ENCODE data around the gene FXN. TPM values are rescaled to one million over a fixed set of nuclear protein-coding genes. Genes with fewer than 3 reads are reported as not detected.

Gene FXN
- total and polyA plus RNA-seq, 10 donors: 11.1 to 25.3 (median 15.8) TPM

DNA sequence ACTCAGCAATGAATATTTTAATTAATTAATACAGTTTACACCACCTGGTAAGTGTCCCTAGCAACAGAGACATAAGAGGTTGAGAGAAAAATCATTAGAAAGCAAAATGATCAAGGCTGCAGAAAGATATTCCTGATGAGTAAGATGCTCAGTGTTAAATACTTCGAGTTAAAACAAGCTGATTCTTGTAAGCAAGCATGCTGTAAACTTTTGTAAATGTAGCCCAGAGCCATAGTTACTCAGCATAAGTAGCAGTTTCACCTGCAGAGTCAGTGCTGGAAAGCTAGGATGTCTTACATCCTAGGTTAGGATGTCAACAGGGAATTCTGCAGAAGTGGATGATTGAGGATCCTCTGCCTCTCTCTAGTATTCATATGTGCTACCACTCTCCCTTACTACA is 25.8 kb upstream of the FXN start:
- H3K4me1 ChIP-seq: peaks cover 0 to 15% (median 0%) of the 10 kb centered on the region in 6 donors
- peaks cover 0 to 13% (median 0%) of the 10 kb centered on the region in 7 donors for H3K27me3 ChIP-seq (replicated peaks in 1 of 7)
- WGBS, 5 donors: 58 to 94% (median 75%) methylated on average over 1 of the region's 1 CpG
- H3K27ac ChIP-seq: no peak overlapping the region
- H3K9me3 ChIP-seq: no peaks in the 10 kb centered on the region
- no peak for DNase-seq
- H3K36me3 ChIP-seq: no peaks in the 10 kb centered on the region
- intact Hi-C loops (cut with DNase I; ENCODE audit: low total_unique reads): loop anchor here (10.0 kb wide), 1 partner anchor 425 kb away; no protein-coding TSS in a partner anchor
- H3K4me3 ChIP-seq: no peak overlapping the region
- TF ChIP-seq, protein P1, sequence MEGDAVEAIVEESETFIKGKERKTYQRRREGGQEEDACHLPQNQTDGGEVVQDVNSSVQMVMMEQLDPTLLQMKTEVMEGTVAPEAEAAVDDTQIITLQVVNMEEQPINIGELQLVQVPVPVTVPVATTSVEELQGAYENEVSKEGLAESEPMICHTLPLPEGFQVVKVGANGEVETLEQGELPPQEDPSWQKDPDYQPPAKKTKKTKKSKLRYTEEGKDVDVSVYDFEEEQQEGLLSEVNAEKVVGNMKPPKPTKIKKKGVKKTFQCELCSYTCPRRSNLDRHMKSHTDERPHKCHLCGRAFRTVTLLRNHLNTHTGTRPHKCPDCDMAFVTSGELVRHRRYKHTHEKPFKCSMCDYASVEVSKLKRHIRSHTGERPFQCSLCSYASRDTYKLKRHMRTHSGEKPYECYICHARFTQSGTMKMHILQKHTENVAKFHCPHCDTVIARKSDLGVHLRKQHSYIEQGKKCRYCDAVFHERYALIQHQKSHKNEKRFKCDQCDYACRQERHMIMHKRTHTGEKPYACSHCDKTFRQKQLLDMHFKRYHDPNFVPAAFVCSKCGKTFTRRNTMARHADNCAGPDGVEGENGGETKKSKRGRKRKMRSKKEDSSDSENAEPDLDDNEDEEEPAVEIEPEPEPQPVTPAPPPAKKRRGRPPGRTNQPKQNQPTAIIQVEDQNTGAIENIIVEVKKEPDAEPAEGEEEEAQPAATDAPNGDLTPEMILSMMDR (IDR thresholded peaks at IDR 0.05 in 8 of 11, conservative IDR thresholded peaks at IDR 0.05 in 3 of 11): no peak
- TF ChIP-seq POLR2AphosphoS5 (IDR thresholded peaks at IDR 0.05) (no peak), POLR2A (IDR thresholded peaks at IDR 0.05) (no peak)

DNA sequence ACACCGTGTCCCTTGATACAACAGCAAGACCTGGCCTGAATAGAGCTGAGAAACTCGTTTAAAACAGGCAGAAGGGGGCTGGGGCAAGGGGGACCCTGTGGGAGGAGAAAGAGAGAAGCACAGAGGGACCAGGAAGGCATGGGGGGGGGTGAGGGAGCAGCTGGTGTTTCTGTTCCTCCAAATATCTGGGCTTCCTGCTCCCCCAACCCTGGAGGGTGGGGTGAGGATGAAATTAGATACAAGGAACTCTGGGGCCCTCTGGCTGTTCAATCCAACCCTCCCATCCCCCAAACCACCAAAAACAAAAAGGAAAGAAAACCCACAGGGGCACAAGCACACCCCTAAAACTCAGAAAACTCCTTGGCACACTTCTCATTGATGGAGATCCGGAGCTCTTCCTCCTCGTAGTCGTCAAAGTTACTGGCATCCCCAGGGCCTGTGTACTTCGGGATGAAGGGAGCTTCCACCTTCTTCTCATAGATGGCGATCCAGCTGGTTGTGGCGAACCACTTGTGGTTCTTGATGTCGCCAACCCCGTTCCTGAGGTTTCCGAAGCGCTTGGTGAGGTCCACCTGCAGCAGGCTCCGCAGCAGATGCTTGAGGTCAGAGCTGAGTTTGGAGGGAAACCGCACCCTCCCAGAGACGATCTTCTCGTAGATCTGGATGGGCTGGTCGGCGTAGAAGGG is 22.7 kb upstream of the FXN start:
- Histone ChIP-seq H3K9me3 (no peaks in the 10 kb centered on the region), H3K4me3 (no peak overlapping the region), H3K4me1 (peaks cover 0 to 15% (median 0%) of the 10 kb centered on the region in 6 donors), H3K27me3 (replicated peaks in 1 of 7) (peaks cover 0 to 13% (median 0%) of the 10 kb centered on the region in 7 donors), H3K36me3 (no peaks in the 10 kb centered on the region), H3K27ac (no peak overlapping the region)
- TF ChIP-seq, protein P1 (IDR thresholded peaks at IDR 0.05 in 8 of 11, conservative IDR thresholded peaks at IDR 0.05 in 3 of 11): no peak
- TF ChIP-seq POLR2A (IDR thresholded peaks at IDR 0.05): no peak
- TF ChIP-seq POLR2AphosphoS5 (IDR thresholded peaks at IDR 0.05): no peak
- intact Hi-C loops (cut with DNase I; ENCODE audit: low total_unique reads): no loop called here
- WGBS, 5 donors: 23 to 41% (median 34%) methylated on average over 10 to 18 of the region's 18 CpGs
- no peak for DNase-seq

DNA sequence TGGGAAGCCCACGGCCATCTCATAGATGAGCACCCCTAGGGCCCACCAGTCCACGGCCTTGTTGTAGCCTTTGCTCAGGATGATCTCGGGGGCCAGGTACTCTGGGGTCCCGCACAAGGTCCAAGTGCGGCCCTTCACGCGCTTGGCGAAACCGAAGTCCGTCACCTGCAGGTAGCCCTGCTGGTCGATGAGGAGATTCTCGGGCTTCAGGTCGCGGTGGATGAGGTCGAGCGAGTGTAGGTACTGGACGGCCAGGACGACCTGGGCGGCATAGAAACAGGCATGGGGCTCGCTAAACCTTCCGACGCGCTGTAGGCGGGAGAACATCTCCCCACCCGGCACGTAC is 22.2 kb upstream of the FXN start:
- intact Hi-C loops (cut with DNase I; ENCODE audit: low total_unique reads): no loop called here
- Histone ChIP-seq H3K27me3 (replicated peaks in 1 of 7) (peaks cover 0 to 13% (median 0%) of the 10 kb centered on the region in 7 donors), H3K4me1 (peaks cover 0 to 15% (median 0%) of the 10 kb centered on the region in 6 donors), H3K4me3 (no peak overlapping the region), H3K9me3 (no peaks in the 10 kb centered on the region), H3K27ac (no peak overlapping the region), H3K36me3 (no peaks in the 10 kb centered on the region)
- WGBS, 5 donors: 91 to 97% (median 94%) methylated on average over 20 to 26 of the region's 26 CpGs
- DNase-seq: no peak
- TF ChIP-seq, protein P1 (IDR thresholded peaks at IDR 0.05 in 8 of 11, conservative IDR thresholded peaks at IDR 0.05 in 3 of 11): no peak
- TF ChIP-seq POLR2A (IDR thresholded peaks at IDR 0.05) (no peak), POLR2AphosphoS5 (IDR thresholded peaks at IDR 0.05) (no peak)

DNA sequence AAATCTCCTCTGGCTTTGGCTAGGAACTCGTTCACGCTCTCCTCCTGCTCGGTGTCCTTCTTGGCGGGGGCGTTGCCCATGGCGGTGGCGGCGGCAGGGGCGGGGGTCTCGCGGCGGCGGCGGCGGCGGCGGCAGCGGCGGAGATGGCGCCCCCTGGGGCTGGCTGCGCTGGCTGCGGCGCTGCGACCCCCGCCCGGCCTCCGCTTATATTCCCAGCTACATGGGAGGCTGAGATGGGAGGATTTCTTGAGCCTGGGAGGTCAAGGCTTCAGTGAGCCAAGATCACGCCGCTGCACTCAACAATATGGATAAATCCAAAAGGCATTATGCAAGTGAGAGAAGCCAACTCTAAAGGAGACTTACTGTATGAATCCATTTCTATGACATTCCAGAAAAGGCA is 21.5 kb upstream of the FXN start, which contains the start of gene PRKACG:
Gene PRKACG (minus strand): TSS at position 101 of the 400 bp plus-strand sequence. CDS start 21 bp downstream, at position 80.
- no peak for DNase-seq
- WGBS, 5 donors: 96 to 98% (median 97%) methylated on average over 24 to 29 of the region's 29 CpGs
- no peaks in the 10 kb centered on the region for H3K9me3 ChIP-seq
- no peaks in the 10 kb centered on the region for H3K36me3 ChIP-seq
- H3K4me3 ChIP-seq: no peak within 1 kb of the TSS
- H3K4me1 ChIP-seq: peaks cover 0 to 15% (median 0%) of the 10 kb centered on the region in 6 donors
- H3K27me3 ChIP-seq (replicated peaks in 1 of 7): peaks cover 0 to 13% (median 0%) of the 10 kb centered on the region in 7 donors
- H3K27ac ChIP-seq: no peak within 1 kb of the TSS
- intact Hi-C loops (cut with DNase I; ENCODE audit: low total_unique reads): no loop called here
- TF ChIP-seq, protein P1 (IDR thresholded peaks at IDR 0.05 in 8 of 11, conservative IDR thresholded peaks at IDR 0.05 in 3 of 11): no peak
- no peak for TF ChIP-seq POLR2A (IDR thresholded peaks at IDR 0.05)
- no peak for TF ChIP-seq POLR2AphosphoS5 (IDR thresholded peaks at IDR 0.05)
